ENCODE results near the gene NTNG1.

DNA sequence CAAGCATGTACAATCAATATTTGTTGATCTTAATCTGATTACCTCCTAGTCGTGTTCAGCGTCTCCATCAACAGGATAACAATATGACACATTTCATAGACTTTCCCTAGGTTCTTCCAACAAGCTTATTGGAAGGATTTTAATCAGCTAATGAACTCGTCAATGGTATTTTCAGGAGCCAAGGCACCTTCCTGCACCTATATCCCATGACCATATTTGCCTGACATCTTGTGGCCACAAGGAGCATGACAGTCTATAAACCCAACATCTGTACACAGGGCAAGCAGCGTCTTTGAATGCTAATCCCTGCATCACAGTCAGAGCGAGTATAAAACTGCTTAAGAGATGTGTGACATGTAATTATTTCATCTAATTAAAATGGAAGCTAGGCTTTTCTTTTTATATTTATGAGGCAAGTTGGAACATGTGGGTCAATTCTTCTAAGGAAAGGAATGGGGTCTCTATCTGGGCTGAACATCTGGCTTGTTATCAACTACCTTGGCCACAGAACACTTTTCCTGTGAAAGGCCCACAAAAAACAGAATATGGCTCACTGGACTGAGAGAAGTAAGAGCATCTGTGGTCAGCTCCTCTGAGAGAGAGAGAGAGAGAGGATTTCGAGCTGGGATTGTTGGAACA, 388.8 kb downstream of the NTNG1 start:
- TF ChIP-seq POLR2A (IDR thresholded peaks at IDR 0.05), result no peak
- TF ChIP-seq, protein P1, sequence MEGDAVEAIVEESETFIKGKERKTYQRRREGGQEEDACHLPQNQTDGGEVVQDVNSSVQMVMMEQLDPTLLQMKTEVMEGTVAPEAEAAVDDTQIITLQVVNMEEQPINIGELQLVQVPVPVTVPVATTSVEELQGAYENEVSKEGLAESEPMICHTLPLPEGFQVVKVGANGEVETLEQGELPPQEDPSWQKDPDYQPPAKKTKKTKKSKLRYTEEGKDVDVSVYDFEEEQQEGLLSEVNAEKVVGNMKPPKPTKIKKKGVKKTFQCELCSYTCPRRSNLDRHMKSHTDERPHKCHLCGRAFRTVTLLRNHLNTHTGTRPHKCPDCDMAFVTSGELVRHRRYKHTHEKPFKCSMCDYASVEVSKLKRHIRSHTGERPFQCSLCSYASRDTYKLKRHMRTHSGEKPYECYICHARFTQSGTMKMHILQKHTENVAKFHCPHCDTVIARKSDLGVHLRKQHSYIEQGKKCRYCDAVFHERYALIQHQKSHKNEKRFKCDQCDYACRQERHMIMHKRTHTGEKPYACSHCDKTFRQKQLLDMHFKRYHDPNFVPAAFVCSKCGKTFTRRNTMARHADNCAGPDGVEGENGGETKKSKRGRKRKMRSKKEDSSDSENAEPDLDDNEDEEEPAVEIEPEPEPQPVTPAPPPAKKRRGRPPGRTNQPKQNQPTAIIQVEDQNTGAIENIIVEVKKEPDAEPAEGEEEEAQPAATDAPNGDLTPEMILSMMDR (IDR thresholded peaks at IDR 0.05), result peak; percentile 69 to 93 (median 82)

Data from esophagus squamous epithelium (tissue), 4 donors.